GM19099 (cell line): ENCODE data around the gene CD99.

ENCODE experiments used
- POLR2A ChIP-seq: IDR thresholded peaks from 3 replicates; pipeline ENCODE4 v1.6.1; 2011; ENCODE audit warnings: low read depth; ENCODE audit not compliant: insufficient read length; ENCODE audit errors: extremely low read depth

The CD99 gene

DNA sequence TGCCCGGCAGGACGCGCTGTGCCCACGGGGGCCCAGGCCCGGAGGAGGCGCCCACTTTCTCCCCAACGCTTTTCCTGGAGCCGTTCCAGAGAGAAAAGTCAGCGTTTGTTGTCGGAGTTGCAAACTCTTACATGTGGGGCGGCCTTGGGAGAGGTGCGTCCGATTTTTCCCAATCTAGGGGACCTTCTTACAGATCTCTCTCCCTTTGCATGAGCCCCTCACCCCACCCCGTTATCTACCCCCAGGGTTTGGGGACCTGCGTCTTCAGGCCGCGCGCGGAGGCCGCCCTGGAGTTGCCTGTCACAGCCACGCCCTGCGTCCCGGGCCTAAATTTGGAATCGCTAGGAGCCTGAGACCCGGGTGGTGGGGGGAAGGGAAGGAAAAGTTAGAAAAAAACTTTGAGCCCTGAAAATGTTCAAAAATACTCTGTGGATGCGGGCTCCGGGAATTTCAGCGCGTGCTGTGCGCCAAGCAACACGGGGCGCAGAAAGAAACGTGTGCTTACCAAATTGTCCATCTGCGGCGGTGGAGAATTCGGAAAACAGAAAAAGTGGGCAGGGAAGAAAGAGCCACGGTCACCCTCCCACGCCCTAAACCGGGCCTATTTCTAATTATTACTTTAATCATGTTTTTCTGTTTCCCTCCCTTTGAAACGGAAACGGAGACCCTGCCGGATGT lies 587 bp downstream of the CD99 start:
- TF ChIP-seq POLR2A = no peak

DNA sequence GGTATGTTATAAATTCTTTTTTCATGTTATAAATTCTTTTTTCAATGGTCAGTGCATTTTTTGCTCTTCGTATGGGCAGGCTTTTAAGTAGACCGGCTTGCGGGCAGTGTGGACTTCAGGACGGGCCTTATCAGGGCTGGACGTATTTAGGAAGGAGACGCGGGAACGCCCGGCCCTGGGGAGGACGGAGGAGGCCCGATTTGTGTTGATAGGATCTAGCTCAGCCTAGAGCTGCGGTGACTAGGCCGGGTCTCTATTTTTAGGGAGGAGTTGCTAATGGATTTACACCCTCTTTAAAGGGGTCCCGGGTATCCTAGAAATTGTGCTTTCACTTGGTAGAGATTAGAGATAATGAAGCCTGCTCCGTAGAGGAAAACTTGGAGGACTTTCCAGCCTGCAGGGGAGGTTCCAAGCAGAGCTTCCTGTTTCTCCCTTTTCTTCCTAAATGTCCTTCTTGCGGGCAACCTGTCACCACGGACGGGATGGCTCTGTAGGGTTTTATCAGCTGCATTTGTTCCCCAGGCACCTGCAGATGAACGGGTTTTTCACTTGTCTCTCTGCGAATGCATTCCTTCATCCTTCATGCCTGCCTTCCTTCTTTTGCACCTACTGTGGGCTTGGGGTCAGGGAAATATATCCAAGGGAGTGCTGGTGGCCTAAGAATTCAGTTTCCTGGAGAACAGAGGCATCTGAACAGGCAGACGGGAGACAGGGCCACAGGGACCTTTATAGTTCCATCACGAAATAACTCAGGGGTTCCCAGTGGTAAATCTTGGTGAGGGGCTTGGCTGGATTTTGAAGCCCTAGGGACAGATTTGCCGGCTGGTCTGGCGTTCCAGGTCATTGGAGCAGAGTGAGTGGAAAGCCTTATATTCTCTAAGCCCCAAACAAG lies 1.4 kb downstream of the CD99 start:
- no peak for TF ChIP-seq POLR2A

DNA sequence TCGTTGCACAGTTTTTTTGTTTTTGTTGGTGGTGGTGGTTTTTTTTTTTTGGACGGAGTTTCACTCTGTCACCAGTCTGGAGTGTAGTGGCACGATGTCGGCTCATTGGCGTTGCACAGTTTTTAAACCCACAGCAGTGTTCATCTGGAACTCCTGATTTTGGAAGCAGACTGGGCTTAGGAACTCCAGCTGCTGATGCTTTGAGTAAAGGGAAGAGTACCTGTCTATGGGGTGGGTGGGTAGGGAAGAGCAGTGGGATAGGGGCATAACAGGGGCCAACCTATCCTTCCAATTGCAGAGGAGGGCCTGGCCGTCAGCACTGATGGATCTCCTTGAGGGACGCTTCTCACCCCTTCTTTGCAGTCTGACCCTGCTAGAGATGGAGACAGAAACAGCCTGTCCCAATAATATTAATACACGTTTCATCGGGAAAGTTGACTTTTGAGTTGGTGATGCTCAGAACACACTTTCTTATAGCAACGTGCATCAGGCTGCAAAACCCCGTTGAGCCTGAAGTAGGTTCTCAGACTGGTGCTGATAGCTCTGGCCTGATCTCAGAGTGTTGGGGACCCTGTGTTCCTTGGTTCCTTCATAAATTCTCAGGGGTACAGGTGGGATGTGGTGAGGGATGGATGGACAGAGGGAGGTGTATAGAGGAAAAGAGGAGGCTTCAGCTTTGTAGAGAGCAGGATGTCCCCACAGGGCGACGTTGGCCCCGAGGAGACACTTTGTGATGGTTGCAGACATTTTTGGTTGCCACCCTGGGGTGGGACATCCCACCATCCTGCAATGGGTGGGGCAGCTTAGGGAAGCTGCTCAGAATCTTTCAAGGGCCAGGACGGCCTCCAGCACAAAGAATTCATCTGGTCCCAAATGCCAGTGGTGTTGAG lies 2.3 kb downstream of the CD99 start:
- no peak for TF ChIP-seq POLR2A

DNA sequence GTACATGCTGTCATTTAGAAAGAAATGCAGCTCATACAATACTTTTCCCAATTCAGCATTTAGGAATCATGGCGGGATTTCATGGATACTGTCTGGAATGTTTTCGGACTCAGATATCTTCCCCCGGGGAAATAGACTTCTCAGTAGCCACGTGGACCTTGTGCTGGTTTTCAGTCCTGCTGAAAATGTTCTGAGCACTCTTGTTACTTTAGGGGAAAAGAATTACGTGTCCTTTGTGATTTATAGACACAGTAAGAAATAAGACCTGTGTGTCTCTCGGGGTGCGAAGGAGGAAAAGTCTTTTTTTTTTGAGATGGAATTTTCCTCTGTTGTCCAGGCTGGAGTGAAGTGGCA lies 3.8 kb downstream of the CD99 start:
- TF ChIP-seq POLR2A = no peak

DNA sequence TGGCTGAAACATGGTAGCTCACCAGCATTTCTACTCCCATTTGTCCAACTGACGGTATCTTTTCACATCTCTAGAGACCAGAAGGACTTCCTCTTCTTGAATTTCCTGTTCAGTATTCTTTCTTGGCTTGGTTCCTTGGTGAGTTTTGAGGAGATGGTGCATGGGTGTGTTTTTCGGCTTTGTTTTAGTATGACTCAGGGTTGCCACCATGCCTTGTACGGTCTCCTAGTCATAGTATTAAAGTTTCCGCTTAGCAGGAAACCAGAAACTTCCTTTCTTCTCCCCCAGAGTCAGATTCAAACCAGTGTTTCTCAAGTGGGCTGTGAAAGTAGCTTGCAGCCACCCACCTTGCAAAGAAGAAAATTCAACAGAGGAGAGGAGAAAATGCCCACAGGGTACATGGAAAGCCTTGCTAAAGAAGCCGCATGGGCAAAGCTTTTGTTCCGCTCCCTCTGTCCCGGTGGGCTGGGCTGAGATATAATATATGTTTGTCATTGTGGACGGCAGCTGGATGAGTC lies 5.7 kb downstream of the CD99 start:
- no peak for TF ChIP-seq POLR2A

DNA sequence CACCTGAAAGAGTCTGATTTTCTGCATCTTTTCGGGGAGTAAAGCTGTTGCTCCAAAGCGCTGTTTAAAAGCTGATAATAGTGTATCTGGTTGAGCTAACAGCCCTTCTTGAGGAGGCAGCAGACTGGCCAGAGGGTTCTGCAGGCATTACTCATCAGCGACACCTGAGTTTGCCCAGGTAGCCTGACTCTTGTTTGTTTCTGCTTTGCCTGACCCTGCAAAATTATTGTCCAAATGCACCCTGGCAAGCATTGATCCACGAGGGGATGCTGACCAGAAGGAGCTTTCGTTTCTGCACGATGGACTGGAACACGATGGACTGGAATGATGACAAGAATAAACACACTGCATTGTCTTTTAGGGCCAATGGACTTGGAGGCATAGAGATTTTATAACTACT lies 6.2 kb downstream of the CD99 start:
- TF ChIP-seq POLR2A = no peak

DNA sequence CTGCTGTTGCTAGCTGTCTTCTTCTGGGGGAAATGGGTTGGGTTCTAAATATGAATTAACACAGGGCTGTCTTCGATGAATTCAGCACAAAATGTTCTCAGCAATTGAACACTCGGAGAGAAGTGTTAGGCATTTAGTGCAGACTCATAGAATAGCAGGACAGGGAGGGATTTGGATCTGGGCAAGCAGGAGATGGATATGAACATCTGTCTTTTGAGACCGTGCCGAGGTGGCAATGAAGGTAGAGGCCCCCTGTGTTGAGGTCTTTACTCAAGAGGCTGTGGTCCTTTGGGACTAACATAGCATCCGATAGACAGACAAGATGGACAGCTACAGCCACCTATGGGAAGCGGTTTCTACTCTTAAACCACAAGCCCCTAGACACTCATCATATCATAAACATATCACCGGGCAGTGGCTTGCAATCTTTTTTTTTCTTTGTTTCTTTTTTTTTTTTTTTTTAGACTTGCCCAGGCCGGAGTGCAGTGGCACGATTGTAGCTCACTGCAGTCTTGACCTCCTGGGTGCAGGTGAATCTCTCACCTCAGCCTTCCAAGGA lies 6.7 kb downstream of the CD99 start:
- no peak for TF ChIP-seq POLR2A

DNA sequence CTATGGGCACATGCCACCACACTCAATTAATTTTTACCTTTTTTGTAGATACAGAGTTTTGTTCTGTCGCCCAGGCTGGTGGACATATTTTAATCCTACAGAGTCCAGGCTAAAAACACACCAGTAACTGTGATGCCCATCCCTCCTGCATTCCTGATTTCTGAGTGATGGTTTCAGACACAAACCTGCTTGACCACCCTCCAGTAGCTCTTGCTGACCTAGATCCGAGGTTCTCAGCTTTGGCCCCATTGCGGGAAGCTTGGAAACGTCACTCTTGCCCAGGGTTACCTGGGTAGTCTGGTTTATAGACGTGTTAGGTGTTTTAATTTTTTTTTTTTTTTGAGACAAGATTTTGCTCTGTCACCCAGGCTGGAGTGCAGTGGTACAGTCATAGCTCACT lies 7.5 kb downstream of the CD99 start:
- no peak for TF ChIP-seq POLR2A

DNA sequence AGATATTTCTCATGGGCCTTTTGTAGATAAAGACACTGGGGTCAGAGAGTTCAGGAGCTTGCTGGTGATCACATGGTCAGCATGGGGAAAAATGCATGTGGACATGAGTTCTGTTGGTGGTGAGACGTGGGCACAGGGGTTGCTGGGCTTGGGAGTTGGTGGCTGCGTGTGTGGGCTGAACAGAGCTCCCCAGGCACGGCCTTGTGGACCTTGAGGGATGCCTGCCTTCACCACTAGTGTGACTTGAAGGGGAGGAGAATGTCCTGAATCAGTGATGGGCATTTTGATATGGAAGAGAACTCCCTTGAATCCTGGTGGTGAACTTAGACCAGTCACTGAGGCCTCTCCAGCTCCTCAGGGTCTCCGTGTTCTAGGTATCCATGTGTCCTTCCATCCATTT lies 8.9 kb downstream of the CD99 start:
- TF ChIP-seq POLR2A = no peak

DNA sequence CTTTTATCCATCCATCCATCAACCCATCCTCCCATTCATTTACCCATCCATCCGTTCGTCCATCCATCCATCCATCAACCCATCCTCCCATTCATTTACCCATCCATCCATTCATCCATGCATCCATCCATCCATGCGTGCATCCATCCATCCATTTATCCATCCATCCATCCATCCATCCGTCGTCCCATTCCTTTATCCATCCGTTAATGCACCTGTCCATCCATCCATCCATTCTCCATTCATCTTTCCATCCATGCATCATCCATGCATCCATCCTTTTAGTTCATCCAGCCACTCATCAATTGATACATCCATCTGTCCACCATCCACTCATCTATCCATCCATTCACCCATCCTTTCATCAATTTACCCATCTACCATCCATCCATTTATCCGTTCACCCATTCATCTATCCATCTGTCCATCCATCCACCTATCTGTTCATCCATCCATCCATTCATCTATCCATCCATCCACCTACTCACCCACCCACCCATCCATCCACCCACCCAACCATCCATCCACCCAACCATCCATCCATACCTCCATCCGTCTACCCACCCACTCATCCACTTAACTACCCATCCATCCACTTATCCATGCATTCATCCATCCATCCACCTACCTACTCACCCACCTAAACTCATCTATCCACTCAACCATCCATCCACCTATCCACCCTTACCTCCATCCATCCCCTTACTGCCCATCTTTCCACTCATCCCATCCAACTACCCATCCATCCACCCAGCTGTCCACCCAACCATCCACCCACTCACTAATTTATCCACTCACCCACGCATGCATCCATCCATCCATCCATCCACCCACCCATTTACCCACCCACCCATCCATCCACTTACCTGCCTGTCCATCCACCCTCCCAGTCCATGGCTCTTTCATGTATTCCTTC lies 9.6 kb downstream of the CD99 start:
- TF ChIP-seq POLR2A = no peak

DNA sequence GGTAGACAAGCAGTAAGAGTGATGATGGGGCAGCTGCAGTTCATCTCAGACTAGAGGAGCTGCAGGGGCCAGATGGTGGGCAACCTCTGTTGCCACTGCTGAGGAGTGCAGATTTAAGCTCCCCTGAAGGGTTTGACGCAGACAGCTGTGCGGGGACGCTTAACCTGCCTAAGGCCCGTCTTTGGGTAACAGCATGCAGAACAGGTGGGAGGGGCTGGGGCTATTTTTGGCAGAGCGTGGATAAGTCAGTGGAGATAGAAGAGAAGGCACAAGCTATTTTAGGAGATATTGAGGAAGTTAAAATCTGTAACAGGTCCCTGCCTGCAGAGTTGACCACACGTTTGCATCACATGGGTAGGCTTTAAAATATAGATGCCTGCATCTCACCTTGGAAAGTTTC lies 10.5 kb downstream of the CD99 start:
- TF ChIP-seq POLR2A = no peak

DNA sequence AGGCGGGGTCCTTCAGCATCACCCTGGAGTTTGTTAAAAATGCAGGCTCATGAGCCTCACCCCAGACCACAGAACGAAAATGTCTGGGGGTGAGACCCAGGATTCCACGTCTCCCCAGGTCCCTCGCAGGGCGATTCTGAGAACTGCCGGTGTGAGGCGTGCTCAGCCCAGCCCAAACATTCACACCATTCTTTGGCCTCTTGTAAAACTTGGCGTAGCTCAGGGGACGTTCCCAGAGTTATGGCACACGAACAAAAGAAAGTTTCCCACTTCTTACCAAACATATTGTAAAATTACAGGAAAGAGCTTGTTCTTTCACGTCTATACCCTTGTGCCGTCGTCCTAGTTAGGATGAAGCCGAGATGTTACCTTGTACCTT lies 12.9 kb downstream of the CD99 start:
- TF ChIP-seq POLR2A = no peak

DNA sequence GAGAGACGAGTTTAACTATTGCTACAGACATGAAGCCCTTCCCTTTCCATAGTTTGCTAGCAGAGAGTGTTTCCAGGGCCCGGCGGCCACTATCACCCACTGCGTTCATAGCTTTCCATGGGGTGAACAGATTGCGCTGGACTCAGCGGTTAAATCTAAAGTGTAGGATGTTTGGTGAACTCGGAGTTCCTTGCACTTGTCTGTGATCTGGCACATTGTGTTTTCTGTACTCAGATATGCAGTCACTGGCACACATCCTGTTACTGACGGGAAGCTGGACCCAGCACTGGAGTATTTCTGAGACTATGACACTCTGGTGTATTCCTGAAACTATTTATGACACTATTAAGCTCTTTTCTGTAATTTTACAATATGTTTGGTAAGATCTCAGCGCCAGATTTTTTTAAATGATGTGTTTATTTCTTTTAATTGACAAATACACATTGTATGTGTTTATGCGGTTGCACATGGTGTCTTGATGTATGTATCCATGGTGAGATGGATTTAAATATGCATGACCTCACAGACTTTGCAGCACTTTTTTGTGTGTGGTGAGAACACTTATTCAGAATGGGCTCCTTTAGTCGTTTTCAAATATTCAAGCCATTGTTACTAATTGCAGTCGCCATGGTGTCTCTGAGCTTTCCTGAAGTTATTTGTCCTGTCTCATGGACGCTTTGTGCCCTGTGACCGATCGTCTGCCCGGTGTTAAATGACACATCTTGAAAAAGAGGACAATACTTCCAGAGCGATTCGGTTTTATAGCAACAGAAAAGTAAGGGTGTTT lies 14.1 kb downstream of the CD99 start:
- no peak for TF ChIP-seq POLR2A
